Stomach (tissue), 4 donors: ENCODE measurements around the gene KRTAP3-3.

ENCODE experiments used
- POLR2A ChIP-seq, 4 donors: fragments of 450-650 bp; IDR thresholded peaks; one replicate each; pipeline ENCODE4 v1.6.1; 2016; ENCODE audit warnings: antibody characterized with exemption in 4 of 4, control low read depth in 2 of 4, mild to moderate bottlenecking in 1 of 4, moderate library complexity in 1 of 4
- POLR2AphosphoS5 ChIP-seq, 3 donors: sonication (generic); formaldehyde crosslinking; IDR thresholded peaks; one replicate each; pipeline ENCODE4 v1.6.1; 2016; ENCODE audit warnings: antibody characterized with exemption in 3 of 3
- TF ChIP-seq, protein P1 (sequence below), 7 experiments: fragments of 450-650 bp in 4 of 7; fragments of 200-600 bp in 3 of 7; sonication (generic) in 3 of 7; IDR thresholded peaks; one replicate each; pipeline ENCODE4 v1.5.1; 2016 to 2019; ENCODE audit warnings: antibody characterized with exemption in 7 of 7, control low read depth in 2 of 7, mild to moderate bottlenecking in 1 of 7

GRCh38 chr17:40993084-40993483 lies 880 bp downstream of the KRTAP3-3 start:
- TF ChIP-seq, protein P1, sequence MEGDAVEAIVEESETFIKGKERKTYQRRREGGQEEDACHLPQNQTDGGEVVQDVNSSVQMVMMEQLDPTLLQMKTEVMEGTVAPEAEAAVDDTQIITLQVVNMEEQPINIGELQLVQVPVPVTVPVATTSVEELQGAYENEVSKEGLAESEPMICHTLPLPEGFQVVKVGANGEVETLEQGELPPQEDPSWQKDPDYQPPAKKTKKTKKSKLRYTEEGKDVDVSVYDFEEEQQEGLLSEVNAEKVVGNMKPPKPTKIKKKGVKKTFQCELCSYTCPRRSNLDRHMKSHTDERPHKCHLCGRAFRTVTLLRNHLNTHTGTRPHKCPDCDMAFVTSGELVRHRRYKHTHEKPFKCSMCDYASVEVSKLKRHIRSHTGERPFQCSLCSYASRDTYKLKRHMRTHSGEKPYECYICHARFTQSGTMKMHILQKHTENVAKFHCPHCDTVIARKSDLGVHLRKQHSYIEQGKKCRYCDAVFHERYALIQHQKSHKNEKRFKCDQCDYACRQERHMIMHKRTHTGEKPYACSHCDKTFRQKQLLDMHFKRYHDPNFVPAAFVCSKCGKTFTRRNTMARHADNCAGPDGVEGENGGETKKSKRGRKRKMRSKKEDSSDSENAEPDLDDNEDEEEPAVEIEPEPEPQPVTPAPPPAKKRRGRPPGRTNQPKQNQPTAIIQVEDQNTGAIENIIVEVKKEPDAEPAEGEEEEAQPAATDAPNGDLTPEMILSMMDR (IDR thresholded peaks at IDR 0.05): no peak
- TF ChIP-seq POLR2A (IDR thresholded peaks at IDR 0.05) (no peak), POLR2AphosphoS5 (IDR thresholded peaks at IDR 0.05) (no peak)
